GM10248 (cell line): ENCODE measurements around the gene INHBC.

Source experiments
- CTCF ChIA-PET: fragments of 300-600 bp; sonication (Branson Sonifier 250); formaldehyde crosslinking; extraction: SDS; loops from one replicate; lab custom pipeline; 2021; ENCODE audit warnings: antibody characterized with exemption; lab: Yijun Ruan, JAX
- POLR2A ChIA-PET: fragments of 350-650 bp; sonication (Branson Sonifier 250); formaldehyde crosslinking; extraction: SDS; loops from one replicate; lab custom pipeline; 2020; ENCODE audit warnings: antibody characterized with exemption; lab: Yijun Ruan, JAX
- DNase-seq: peaks from one replicate; pipeline ENCODE4 v3.0.0; 2012; ENCODE audit errors: extremely low spot score
- TF ChIP-seq, protein P1 (sequence below): IDR thresholded peaks from 2 replicates; pipeline ENCODE4 v1.5.1; 2012; ENCODE audit warnings: mild to moderate bottlenecking, low read depth; ENCODE audit errors: extremely low read depth, missing control alignments, control extremely low read depth

Gene INHBC

DNA sequence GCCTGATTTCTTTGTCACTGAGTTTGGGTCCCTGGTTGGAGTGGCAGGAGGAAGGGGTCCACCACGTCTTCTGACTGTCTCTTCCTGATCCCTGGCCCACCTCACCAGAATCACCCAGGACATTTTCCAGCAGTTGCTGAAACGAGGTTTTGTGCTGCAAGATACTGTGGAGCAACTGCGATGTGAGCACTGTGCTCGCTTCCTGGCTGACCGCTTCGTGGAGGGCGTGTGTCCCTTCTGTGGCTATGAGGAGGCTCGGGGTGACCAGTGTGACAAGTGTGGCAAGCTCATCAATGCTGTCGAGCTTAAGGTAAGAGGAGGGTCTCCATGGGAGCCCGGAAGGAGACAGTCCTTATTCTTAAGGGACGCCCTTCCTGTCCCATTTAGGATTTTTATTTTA, 65.6 kb downstream of the INHBC start:
- ChIA-PET CTCF (interaction anchor here (0.6 to 1.2 kb wide), 2 partner anchors 41 to 48 kb away, joined by 3 read pairs; no protein-coding TSS in a partner anchor), POLR2A (interaction anchor here (3.8 kb wide), 1 partner anchor 17 kb away, joined by 20 read pairs; no protein-coding TSS in a partner anchor)
- TF ChIP-seq, protein P1, sequence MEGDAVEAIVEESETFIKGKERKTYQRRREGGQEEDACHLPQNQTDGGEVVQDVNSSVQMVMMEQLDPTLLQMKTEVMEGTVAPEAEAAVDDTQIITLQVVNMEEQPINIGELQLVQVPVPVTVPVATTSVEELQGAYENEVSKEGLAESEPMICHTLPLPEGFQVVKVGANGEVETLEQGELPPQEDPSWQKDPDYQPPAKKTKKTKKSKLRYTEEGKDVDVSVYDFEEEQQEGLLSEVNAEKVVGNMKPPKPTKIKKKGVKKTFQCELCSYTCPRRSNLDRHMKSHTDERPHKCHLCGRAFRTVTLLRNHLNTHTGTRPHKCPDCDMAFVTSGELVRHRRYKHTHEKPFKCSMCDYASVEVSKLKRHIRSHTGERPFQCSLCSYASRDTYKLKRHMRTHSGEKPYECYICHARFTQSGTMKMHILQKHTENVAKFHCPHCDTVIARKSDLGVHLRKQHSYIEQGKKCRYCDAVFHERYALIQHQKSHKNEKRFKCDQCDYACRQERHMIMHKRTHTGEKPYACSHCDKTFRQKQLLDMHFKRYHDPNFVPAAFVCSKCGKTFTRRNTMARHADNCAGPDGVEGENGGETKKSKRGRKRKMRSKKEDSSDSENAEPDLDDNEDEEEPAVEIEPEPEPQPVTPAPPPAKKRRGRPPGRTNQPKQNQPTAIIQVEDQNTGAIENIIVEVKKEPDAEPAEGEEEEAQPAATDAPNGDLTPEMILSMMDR, result no peak
- no peak for DNase-seq
